ENCODE measurements around the gene ST8SIA5. TPM values are rescaled to one million over a fixed set of nuclear protein-coding genes. Genes with fewer than 3 reads are reported as not detected.

Gene ST8SIA5
- total RNA-seq, 1 donor from 2014 or later: 0.79 TPM

DNA sequence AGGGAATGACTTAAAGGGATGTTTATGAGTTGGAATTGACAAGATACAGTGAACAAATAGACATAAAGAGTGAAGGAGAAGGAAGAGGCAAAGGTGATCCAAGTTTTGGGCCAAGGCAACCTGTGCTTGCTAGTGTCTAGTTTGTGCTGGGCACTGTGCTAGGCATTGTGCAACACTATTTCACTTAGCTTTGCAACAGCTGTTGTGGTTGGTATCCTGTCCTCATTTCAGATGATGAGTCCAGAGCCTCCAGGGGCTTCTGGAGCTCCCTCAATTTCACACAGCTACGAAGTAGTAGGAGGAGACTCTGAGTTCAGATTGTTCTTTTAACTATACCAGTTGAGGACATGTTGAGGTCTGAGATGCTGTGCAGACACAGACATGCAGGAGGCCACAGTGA is 81.7 kb downstream of the ST8SIA5 start:
- no peaks in the 10 kb centered on the region for H3K36me3 Mint-ChIP-seq (ENCODE audit: low read depth)
- no peak overlapping the region for H3K27ac Mint-ChIP-seq (ENCODE audit: unreplicated experiment)
- H3K27me3 Mint-ChIP-seq (ENCODE audit: low read depth): peaks cover 48% of the 10 kb centered on the region
- H3K4me3 Mint-ChIP-seq: no peak overlapping the region
- no peaks in the 10 kb centered on the region for H3K9me3 Mint-ChIP-seq
- H3K4me1 Mint-ChIP-seq: peaks cover 13% of the 10 kb centered on the region
- DNase-seq (ENCODE audit: low read depth, low spot score): no peak
- TF ChIP-seq, protein P1, sequence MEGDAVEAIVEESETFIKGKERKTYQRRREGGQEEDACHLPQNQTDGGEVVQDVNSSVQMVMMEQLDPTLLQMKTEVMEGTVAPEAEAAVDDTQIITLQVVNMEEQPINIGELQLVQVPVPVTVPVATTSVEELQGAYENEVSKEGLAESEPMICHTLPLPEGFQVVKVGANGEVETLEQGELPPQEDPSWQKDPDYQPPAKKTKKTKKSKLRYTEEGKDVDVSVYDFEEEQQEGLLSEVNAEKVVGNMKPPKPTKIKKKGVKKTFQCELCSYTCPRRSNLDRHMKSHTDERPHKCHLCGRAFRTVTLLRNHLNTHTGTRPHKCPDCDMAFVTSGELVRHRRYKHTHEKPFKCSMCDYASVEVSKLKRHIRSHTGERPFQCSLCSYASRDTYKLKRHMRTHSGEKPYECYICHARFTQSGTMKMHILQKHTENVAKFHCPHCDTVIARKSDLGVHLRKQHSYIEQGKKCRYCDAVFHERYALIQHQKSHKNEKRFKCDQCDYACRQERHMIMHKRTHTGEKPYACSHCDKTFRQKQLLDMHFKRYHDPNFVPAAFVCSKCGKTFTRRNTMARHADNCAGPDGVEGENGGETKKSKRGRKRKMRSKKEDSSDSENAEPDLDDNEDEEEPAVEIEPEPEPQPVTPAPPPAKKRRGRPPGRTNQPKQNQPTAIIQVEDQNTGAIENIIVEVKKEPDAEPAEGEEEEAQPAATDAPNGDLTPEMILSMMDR (conservative IDR thresholded peaks at IDR 0.05): no peak

DNA sequence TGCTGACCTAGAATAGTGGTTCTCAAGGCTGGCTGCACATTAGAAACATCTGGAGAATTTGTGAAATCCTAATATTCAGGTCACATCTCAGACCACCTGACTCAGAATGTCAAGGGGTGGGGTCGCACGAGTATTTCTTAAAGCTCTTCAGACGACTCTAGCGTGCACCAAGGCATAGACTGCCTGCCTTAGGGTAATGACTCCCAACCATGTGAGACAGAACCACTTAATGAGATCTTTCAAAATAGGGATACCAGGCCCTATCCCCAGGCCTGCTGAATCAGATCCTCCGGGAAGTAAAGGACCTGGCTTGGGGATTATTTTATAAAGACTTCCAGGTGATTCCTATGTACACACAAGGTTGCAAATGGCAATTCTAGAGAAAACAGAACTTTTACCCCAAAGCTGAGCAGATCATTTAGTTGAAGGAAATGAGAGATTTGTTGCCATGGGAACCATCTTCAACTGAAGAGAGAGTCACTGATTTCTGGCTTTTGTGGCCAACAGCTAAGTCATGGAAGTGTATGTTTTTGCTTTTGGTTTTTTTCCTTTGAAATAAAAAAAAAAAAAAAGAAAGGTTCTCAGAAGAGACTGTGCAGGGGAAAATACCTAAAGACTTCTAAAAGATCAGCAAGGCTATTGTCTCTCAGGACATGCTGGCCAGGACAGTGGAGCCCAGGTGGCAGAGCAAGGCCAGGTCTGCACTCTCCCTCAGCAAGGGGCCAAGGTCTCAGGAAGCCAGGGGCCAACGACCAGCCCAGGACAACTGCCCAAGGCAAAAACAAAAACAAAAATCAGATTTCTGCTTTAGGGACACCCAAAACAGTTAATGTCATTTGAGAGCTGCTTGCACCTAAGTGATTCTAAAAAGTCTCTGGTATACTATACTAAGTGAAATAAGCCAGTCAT is 84.5 kb downstream of the ST8SIA5 start:
- TF ChIP-seq, protein P1 (conservative IDR thresholded peaks at IDR 0.05): no peak
- peaks cover 17% of the 10 kb centered on the region for H3K4me1 Mint-ChIP-seq
- no peaks in the 10 kb centered on the region for H3K36me3 Mint-ChIP-seq (ENCODE audit: low read depth)
- H3K4me3 Mint-ChIP-seq: no peak overlapping the region
- H3K27ac Mint-ChIP-seq (ENCODE audit: unreplicated experiment): no peak overlapping the region
- H3K27me3 Mint-ChIP-seq (ENCODE audit: low read depth): peaks cover 44% of the 10 kb centered on the region
- no peak for DNase-seq (ENCODE audit: low read depth, low spot score)
- no peaks in the 10 kb centered on the region for H3K9me3 Mint-ChIP-seq

DNA sequence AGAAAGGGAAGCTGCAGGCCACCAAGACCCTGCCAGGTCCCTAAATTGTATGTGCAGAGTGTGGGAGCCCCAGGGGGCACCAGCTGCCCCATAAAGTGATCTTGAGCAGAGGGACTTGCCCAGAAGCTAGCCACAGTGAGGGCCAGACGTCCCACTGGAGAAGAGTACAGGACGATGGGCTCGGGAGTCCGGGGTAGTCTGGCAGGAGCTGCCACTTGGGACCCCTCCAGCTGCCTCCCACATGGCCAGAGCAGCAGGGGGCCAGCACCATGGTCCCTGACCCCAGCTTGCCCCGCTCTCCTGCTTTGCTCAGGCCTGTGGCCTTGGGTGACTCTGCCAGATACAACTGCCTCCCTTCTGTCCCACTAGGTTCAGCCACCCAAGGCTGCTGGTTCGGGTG is 88.2 kb downstream of the ST8SIA5 start:
- no peak for DNase-seq (ENCODE audit: low read depth, low spot score)
- TF ChIP-seq, protein P1 (conservative IDR thresholded peaks at IDR 0.05): no peak
- no peaks in the 10 kb centered on the region for H3K9me3 Mint-ChIP-seq
- peaks cover 4% of the 10 kb centered on the region for H3K4me1 Mint-ChIP-seq
- no peaks in the 10 kb centered on the region for H3K36me3 Mint-ChIP-seq (ENCODE audit: low read depth)
- H3K27ac Mint-ChIP-seq (ENCODE audit: unreplicated experiment): no peak overlapping the region
- H3K27me3 Mint-ChIP-seq (ENCODE audit: low read depth): peaks cover 12% of the 10 kb centered on the region
- no peak overlapping the region for H3K4me3 Mint-ChIP-seq

DNA sequence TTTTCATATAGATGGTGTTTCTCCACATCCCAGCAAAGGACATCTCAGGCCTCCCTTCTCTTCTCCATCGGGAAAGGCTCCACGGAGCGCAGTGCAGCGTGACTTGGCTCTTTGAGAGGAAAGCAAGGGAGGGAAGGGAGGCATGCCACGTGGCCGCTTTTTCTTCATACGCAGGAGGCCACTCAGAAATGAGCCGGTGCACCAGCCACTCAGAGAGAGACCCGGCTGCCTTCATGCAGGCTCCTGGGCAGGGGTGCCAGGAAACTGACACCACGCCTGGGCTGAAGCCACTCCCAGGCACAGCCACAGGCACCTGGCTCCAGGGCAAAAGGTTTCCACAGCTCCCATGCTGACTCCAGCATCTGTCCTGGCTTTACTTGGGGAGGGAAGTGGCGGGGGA is 88.7 kb downstream of the ST8SIA5 start:
- TF ChIP-seq, protein P1 (conservative IDR thresholded peaks at IDR 0.05): no peak
- Mint-ChIP-seq H3K36me3 (ENCODE audit: low read depth) (no peaks in the 10 kb centered on the region), H3K4me3 (no peak overlapping the region), H3K27ac (ENCODE audit: unreplicated experiment) (no peak overlapping the region), H3K4me1 (peaks cover 4% of the 10 kb centered on the region), H3K27me3 (ENCODE audit: low read depth) (peaks cover 10% of the 10 kb centered on the region), H3K9me3 (no peaks in the 10 kb centered on the region)
- no peak for DNase-seq (ENCODE audit: low read depth, low spot score)

DNA sequence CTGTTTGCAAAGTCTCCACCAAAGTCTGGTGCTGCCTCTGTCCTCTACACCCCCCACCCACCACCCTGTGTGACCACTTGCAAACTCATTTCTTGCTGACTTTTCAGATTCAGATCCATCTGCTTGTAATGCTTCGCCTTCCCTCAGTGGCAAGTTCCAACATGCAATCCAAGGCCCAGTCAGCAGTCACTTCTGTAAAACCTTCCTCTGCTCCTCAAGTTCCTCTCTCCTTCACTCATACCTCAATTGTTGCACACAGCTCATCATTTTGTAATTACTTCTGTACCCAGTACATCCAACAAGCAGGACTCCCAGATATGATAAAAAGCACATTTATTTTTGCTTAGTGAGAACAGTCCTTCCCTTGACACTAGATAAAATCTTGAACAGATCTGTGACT is 93.3 kb downstream of the ST8SIA5 start:
- no peak for DNase-seq (ENCODE audit: low read depth, low spot score)
- Mint-ChIP-seq H3K27me3 (ENCODE audit: low read depth) (no peaks in the 10 kb centered on the region), H3K9me3 (no peaks in the 10 kb centered on the region), H3K36me3 (ENCODE audit: low read depth) (no peaks in the 10 kb centered on the region), H3K4me1 (peaks cover 11% of the 10 kb centered on the region), H3K27ac (ENCODE audit: unreplicated experiment) (no peak overlapping the region), H3K4me3 (no peak overlapping the region)
- TF ChIP-seq, protein P1 (conservative IDR thresholded peaks at IDR 0.05): no peak

Data from neural crest cell (in vitro differentiated cells).